GM19372 (cell line): ENCODE data around the gene SVOPL.
"Not testable (repeated sequence)": the region's sequence is repeated elsewhere in the genome, so short reads cannot be mapped to it uniquely, and the experiment has no call there.

Experiments
- ATAC-seq: cut with Tn5 transposase; IDR thresholded peaks from one replicate; pipeline ENCODE4 v1.9.1; 2021; ENCODE audit warnings: mild to moderate bottlenecking, low read depth, moderate library complexity; ENCODE audit not compliant: unreplicated experiment

The SVOPL gene

GRCh38 chr7:138705167-138705566 lies 4.0 kb upstream of the SVOPL start:
- no peak for ATAC-seq

- ATAC-seq: no peak
Observed at GRCh38 chr7:138701537-138701923, 368 bp upstream of the SVOPL start.

- no peak for ATAC-seq
Observed at GRCh38 chr7:138699661-138700060, 1.5 kb downstream of the SVOPL start.

- no peak for ATAC-seq
Observed at GRCh38 chr7:138698281-138698680, 2.9 kb downstream of the SVOPL start.

- no peak for ATAC-seq
Observed at GRCh38 chr7:138697535-138698182, 3.5 kb downstream of the SVOPL start.

GRCh38 chr7:138695776-138696175 lies 5.4 kb downstream of the SVOPL start:
- not testable (repeated sequence) for ATAC-seq

- ATAC-seq: no peak
Observed at GRCh38 chr7:138695106-138695505, 6.1 kb downstream of the SVOPL start.

- ATAC-seq: no peak
Observed at GRCh38 chr7:138691178-138691577, 10.0 kb downstream of the SVOPL start.

- no peak for ATAC-seq
Observed at GRCh38 chr7:138690495-138690894, 10.7 kb downstream of the SVOPL start.

- ATAC-seq: not testable (repeated sequence)
Observed at GRCh38 chr7:138688037-138688436, 13.1 kb downstream of the SVOPL start.

GRCh38 chr7:138684340-138684739 lies 16.8 kb downstream of the SVOPL start:
- no peak for ATAC-seq

- no peak for ATAC-seq
Observed at GRCh38 chr7:138679793-138680192, 21.4 kb downstream of the SVOPL start.

GRCh38 chr7:138670594-138670993 lies 30.6 kb downstream of the SVOPL start:
- ATAC-seq: no peak

GRCh38 chr7:138669364-138669763 lies 31.8 kb downstream of the SVOPL start:
- ATAC-seq: no peak

- ATAC-seq: no peak
Observed at GRCh38 chr7:138668946-138669345, 32.2 kb downstream of the SVOPL start.

GRCh38 chr7:138668229-138668596 lies 32.9 kb downstream of the SVOPL start:
- no peak for ATAC-seq

GRCh38 chr7:138667535-138668228 lies 33.5 kb downstream of the SVOPL start:
- no peak for ATAC-seq

GRCh38 chr7:138666385-138666784 lies 34.8 kb downstream of the SVOPL start:
- ATAC-seq: no peak

- no peak for ATAC-seq
Observed at GRCh38 chr7:138665669-138666140, 35.5 kb downstream of the SVOPL start.

GRCh38 chr7:138665249-138665648 lies 35.9 kb downstream of the SVOPL start:
- no peak for ATAC-seq

GRCh38 chr7:138663725-138664710 lies 37.1 kb downstream of the SVOPL start:
- ATAC-seq: no peak
